HG02759 (cell line): ENCODE measurements around the gene ABCC4.
"Not testable (repeated sequence)": the region's sequence is repeated elsewhere in the genome, so short reads cannot be mapped to it uniquely, and the experiment has no call there.

Source experiments
- ATAC-seq: cut with Tn5 transposase; IDR thresholded peaks from one replicate; pipeline ENCODE4 v1.9.1; 2021; ENCODE audit warnings: mild to moderate bottlenecking, moderate library complexity; ENCODE audit not compliant: unreplicated experiment

ABCC4 gene

DNA sequence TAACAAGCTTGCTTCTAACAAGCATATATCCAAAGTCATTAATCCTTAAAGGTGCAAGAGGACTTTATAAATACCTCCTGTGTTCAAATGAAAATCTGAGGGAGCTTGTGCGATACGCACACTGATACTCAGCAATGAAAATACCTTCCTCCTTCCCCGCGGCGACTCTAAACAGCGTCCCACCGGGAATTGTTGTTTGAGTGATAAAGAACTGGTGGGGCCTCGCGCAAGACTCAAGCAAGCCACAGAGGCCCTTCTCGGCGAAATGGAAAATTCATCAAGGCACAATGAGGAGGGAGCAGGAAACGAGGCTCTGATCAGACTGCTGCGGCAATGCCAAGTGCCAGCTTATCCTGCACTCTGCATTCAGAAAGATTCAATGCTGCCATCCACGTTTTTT is 126.7 kb downstream of the ABCC4 start:
- ATAC-seq = no peak

DNA sequence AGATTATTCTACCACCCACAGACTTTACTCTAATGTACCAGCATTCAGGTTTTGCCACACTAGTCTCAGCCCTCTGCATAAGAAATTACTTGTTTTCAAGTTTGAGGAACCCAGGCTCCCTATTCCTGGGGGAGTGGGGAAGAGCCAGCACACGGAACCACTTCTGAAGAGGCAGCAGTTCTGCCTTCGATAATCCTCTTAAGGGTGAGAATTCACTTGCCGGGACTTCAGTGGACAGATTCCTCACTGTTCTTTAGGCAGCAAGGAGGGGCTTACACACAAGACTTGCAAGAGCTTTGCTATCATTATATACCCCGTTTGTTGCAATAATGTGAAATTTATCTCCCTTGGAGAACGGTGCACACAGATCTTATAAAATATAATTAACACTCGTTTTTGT is 133.1 kb downstream of the ABCC4 start:
- ATAC-seq = no peak

DNA sequence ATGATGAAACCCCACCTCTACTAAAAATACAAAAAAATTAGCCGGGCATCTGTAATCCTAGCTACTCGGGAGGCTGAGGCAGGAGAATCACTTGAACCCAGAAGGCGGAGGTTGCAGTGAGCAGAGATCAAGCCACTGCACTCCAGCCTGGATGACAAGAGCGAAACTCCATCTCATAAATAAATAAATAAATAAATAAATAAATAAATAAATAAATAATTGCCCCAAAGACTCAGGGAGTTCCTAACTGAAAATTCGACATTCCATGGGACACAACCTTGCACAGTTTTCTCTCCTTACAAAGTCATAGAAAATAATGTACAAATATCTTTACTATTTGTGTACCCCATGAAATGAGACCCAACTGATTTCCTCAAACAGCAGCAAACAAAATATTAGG is 134.2 kb downstream of the ABCC4 start:
- not testable (repeated sequence) for ATAC-seq

DNA sequence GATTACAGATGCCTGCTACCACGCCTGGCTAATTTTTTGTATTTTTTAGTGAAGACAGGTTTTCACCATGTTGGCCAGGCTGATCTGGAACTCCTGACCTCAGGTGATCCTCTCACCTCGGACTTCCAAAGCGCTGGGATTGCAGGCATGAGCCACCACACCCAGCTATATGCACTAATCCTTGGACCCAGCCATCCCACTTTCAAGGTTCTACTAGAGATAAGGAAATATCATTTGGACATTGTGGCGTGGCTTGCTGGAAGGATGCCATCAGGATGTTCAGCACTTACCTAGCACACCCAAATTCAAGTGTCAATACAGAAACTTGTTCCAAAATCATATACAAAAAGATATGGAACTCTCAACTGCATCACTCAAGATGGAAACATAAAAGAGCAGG is 136.4 kb downstream of the ABCC4 start:
- no peak for ATAC-seq

DNA sequence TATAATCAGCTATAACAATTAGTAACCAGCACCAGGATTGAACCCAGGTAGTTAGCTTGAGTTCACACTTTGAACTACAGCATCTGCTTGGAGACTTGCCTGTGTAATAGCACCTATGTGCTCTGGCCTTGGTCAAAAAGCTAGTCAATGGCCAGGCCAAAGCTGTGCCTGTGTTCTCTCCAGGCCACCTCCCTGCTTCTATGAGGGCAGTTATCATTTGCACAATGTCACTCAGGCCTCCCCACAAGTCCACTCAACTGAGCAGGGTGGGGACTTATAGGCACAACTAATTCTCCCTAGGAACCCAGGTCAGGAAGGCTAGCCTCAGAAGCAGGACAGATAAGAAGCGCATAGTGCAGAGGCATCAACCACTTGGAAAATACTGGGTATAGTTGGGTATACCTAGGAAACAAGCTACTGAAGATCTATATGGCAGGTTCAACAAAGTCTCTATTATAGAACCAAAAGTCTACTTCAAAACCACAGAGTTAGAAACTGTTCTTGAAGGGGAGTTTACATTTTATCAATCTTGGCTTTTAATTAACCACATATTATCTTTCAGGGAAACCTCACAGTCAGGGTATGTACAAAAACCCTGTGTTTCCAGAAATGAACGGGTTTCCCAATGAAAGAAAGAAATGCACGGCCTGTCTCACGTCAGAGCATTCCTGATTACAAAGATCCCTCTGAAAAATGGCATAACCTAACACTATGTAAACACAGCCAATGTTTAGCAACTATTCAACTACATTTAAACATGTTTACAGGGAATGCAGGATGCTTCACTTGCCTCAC is 140.9 kb downstream of the ABCC4 start:
- no peak for ATAC-seq

DNA sequence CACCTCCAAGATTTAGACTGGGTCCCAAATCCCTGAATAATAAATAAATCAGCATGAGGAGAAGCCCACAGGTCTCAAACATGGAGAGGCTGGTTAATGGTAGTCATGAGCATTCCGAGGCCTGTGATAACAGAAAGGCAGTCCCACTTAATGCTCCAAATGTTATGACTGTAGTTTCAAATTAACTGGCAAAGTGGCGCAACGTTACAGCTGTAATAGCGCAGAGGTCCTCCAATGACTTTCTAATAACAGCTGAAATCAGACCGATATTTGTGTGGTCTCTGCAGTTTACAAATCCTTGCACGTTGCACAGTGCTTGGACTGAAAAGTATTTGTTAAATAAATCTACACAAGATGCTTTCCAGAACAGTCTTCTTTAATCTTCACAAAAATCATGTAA is 141.8 kb downstream of the ABCC4 start:
- no peak for ATAC-seq

DNA sequence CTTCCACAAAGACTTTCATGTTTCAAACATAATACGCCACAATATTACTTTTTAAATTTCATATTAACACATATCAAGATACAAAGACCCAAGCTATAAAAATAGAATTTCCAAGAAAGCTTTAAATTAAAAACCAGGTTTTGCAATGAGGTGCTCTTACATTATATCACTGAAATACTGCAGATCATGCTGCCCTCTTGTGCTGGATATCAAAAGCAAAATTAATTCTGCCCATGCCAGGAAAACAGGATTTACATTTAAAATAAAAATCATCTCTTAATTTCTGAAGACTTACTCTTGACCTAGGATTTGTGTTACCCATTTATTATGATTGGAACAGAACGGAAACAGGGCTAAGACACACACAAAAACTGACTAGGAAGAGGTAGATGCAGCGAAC is 145.0 kb downstream of the ABCC4 start:
- no peak for ATAC-seq

DNA sequence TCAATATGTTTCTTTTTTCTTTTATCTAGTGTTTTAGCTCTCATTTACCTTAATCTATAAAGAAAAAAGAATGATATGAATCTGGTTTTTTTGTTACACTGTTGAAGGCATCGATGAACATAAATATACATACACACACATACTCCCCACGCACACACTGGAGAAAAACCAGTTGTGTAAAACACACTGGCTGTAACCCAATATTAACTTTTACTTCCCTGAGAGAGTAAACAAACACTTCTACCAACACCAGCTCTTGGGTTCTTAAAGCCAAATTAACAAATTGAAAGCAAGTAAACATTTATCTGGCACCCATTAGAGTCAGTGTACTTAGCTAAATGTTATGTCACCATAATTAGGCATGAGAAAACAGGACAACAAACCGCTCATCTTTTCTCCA is 145.7 kb downstream of the ABCC4 start:
- ATAC-seq = no peak

DNA sequence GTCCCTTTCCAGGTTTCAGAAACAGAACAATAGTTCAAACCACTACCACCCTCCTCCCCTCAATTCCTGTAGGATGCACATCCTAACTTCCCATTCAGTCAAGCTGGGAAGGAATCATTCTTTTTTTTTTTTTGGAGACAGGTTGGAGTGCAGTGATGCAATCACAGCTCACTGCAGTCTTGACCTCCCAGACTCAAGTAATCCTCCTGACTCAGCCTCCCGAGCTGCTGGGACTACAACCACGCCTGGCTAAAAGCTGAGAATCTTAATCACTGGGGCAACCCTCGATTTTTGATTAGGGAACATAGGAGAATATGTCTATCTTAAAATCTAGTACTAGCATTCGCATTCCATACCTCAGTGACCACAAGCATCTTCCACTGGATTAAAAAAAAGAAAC is 146.2 kb downstream of the ABCC4 start:
- ATAC-seq = no peak

DNA sequence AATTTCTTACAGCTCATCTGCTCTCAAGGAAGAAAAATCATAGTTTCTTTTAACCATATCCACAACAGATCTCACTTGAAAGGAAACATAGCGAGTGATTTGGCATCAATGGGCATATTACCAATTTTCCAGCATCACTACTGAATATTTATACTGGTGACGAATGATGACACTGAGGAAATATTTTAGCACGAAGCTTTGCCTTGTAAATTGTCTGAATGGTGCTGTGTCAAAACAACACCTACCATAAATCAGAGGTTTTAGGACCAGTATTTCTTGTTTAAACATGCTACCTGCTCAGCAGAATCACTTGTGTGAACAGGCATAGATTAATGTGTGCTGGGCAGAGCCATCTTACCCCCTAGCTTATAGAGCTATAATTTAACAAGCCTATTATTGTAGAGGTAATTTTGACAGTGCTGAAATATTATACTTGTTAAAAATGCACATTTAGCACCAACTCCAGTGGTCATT is 146.8 kb downstream of the ABCC4 start:
- no peak for ATAC-seq

DNA sequence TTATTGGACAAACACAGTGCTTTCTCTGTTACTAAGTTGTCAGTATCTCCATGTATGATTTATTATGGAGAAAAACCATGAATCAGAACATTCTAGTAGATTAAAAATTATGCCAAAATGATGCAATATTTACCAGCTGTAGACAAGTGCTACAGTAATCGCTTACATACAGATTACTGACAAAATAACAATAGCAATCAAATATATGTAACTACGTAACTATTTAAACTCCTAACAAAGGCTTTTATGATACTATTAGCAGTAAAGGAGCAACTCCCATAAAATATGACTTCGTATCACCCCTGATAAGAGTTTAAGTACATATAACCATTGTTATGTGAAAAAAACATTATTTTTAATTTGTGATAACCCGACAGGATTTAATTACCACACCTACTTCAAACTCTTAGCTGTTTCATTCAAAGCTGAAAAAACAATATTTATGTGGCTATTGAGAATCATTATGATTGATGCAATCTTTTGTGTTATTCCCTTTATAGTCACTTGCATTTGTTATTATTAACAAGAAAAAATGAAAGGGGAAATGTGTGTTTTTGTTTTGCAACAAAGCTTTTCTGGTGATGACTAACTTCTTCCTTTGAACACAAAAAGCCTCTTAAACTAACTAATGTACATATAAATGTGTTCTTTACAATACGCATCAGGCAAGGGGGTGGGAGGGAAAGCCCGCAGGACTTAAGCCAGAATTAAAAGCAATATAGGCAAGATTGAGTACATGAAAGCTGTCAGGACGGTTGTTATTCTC is 147.4 kb downstream of the ABCC4 start:
- no peak for ATAC-seq

DNA sequence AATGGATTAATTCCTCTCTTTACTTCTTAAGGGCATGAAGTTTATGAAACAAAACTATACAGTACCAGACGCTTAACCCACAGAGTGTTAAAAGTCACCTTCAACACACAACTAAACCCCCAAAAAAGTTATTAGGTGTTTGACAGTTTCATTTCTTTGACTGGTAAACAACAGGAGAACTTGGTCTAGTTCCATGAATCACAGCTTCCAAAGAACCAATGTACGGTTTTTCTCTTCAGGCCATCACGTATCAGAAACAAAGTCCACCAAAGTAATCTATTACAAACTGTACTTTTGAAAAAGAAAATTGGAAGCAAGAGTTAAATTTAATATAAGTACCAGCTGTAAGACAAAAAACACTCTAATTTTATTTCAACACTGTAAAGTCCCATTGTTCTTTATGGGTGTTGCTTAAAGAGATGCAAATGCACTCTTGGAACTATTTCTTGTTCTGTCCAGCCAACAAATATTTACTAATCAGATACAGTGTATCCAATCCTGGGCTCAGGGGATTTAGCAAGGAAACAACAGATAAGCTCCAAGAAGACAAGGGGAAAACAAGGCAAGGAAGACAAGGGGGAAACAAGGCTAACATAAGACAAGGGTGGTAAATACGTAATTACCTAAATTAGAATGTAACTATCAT is 149.2 kb downstream of the ABCC4 start:
- ATAC-seq = no peak

DNA sequence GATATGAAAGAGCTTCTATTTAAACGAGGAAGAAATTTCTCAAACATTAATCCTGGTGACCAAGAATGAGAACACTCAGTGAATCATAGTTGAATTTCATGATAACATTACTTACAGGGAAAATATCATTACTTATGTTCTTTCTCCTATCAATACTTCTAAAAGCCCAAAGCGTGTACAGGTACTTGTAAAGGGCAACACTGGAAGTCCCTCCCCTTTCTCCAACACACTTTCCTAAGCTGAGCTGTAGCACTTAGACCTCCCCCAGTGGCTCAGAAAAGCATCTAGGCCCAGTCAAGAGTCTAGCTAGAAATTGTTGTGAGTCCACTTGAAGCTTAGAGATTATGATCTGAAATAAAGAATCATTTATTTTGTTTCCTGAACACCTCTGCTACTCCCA is 150.7 kb downstream of the ABCC4 start:
- ATAC-seq = no peak

DNA sequence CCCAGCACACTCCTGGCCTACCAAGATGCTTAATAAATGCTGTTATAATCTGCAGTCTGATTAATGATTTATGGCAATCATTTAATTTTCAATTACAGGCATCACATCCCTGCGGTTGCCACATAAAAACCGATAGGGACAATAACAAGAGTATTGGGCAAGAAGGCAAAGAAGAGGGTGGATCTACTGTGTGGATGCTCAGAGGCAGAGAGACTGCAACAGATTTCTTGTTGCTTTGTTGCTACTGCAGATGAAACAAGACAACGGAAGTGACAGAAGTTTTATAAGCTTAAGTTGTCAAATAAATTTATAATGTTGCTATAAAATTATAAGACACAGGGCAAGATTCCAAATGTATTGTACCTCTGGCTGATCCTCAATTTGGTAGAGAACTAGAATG is 154.8 kb downstream of the ABCC4 start:
- no peak for ATAC-seq

DNA sequence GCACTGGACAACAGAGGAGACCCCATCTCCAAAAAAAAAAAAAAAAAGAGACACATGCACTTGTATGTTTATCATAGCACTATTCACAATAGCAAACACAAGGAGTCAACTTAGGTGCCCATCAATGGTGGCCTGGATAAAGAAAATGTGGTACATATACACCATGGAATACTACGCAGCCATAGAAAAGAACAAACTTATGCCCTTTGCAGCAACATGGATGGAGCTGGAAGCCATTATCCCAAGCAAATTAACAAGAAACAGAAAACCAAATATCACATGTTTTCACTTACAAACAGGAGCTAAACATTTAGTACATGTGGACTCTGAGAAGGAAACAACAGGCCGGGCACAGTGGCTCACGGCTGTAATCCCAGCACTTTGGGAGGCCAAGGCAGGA is 155.7 kb downstream of the ABCC4 start:
- ATAC-seq = no peak

DNA sequence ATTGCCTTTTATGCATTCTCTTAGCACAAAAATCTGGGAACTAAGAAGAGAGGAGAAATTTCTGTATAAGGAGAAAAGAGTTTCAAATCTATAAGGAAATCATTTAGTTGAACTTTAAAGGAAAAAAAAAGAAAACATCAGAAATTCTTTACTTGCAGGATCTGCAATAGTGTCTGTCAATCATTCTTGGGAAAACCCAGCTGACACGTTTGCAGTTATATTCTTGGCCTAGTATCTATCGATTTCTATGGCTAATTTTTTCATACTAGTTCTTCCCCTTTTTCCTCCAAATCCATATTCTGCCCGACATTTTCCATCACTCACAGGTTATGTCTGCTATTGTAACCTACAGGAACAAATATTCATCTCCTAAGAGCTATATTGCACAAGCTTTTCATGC is 160.7 kb downstream of the ABCC4 start:
- no peak for ATAC-seq

DNA sequence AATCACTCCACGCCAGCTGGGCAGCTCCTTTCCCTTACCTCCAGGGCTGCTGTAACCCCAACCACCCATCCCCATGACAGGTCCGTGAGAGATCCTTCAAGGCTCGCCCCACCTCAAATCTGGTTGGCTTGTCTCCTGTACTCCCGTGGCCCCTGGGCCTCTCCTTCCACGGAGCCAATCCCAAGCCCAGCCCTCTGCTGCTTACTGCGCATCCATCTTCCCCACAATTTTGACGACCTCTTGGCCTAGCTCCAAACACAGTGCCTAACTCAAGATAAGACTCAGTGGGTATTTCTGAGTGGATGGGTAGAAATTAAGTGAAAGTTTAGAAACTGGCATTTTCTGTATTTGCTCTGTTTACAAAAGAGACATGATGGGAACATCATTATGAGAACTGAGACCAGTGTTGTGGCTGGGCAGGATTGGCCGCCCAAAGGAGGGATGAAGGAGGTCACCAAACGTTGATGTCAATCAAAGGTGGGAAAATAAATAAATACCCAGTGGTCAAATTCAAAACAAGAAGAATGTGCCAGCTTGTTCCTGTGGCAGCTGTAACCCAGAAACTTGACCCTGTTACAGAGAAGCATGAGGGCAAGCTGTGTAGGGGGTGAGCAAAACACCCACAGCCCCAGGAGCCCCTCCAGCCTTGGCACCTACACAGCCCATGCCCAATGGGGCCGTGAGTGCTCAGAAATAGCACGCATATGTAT is 162.2 kb downstream of the ABCC4 start:
- no peak for ATAC-seq

DNA sequence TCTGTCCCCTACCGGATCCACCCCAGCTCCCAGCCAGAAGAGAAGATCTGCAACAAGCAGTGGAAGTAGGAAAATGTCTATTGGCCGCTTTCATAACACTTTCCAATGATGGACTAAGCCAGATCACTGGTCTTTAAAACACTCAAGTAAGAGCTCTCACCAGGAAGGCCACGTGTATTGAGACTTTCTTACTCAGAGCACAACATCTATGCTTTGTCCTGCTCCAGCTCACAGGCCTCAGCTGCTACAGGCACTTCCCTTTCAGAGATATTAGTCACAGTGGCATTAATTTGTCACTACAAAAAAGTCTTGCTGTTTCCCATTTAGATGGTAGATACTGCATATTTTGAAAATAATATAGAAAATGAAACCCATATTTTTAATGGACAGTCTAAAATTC is 164.2 kb downstream of the ABCC4 start:
- peak; percentile 91 for ATAC-seq

DNA sequence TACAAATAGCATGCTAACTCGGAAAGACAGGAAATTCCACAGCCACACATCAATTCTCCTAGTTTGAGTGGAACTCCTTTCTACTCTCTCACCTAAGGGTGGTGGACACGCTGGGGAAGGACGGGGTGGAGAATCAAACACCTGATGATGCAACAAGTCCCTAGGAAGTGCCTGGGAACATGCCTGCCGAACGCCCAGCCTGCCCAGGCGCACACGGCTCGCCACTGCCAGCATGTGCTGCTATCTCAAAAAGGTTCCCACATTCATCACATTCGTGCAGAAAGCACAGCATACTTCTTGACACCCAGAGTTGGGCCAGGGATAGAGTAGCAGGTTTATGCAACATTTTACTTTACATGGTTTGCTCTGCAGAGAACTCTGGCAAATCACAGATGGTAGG is 164.6 kb downstream of the ABCC4 start:
- ATAC-seq = peak; percentile 4

DNA sequence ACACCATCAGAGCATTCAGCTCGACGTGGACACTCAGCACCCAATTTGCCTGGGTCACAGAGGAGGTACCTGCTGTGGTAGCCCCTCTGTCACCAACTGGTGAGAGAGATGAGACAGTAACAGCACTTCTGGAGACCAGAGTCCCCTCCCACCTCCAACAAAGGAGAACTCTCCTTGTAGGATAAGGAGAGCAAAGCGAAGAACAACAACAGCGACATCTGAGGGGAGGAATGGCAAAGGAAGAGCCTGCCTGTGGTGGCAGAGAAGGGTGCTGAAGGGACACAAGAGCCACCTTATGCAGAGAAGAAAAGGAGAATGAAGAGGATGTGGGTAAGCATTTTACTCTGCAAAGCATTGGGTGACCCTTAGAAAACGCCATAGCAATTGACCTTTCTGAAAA is 167.8 kb downstream of the ABCC4 start:
- no peak for ATAC-seq

DNA sequence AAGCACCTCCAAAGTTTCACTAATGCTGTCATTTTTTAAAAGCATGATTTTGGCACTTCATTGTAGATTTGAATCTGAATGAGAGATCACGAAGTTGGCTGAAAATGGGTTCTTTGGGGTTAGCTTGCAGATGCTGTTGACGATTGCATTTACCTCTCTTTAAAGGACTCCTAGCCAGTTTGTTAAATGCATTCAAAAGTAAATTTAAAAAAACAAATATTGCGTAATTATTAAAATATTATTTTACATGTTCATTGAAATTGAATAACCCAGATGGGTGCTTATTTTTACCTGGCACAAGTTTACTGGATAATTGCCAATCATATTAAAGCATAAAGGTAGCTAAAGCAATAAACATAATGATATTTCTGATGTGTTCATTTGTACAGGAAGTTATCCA is 172.2 kb downstream of the ABCC4 start:
- ATAC-seq = no peak
